Hair follicular keratinocyte (primary cell): ENCODE data around the gene TBC1D21. TPM values are rescaled to one million over a fixed set of nuclear protein-coding genes. Genes with fewer than 3 reads are reported as not detected.

Source experiments
- total RNA-seq: library from RNA; depleted of rRNA; stranded (reverse); fragments of >200 nt; gene quantifications from 2 replicates; pipeline ENCODE4 v1.2.3, GENCODE V29; 2015

TBC1D21 gene
- total RNA-seq, result not detected in 2 replicates

DNA sequence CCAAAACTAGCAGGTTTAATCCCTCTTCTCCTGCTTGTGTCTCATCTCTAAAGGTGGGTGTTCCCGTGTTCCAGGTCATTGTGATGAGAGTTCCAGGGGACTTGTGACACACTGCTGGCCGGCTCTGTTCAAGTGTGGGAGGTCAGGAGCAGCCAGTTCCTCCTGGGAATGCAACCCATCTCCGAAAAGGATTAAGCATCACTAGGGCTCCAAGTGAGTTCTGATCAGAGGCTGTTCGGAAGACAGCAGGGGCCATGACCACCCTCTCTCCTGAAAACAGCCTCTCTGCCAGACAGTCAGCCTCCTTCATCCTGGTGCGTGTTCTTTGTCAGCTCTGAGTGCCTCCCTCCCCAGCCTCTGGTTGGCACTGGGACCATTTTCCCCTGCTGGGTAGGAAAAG lies at the start of gene TBC1D21:
TSS of gene TBC1D21 (plus strand) at position 109 of the 400 bp plus-strand sequence. CDS start at position 255, 146 bp downstream.

GRCh38 chr15:73926219-73927002 lies 53.0 kb downstream of the TBC1D21 start, which contains the start of gene LOXL1:
Gene LOXL1, plus strand, starts transcription at chr15:73926462. Its CDS starts 322 bp downstream, at chr15:73926784.

Other genes with a start within 250 kb of the TBC1D21 start
- 94.8 and 121 TPM in 2 replicates for gene NPTN, start 240.2 kb upstream of the TBC1D21 start, total RNA-seq
- gene CD276, start 189.2 kb upstream of the TBC1D21 start, total RNA-seq, result 157 and 194 TPM in 2 replicates
- gene INSYN1, start 120.2 kb upstream of the TBC1D21 start, total RNA-seq, result 0.08 and 0.42 TPM in 2 replicates
- gene LOXL1, start 52.9 kb downstream of the TBC1D21 start, total RNA-seq, result 12.8 and 16.4 TPM in 2 replicates
- gene STOML1, start 118.7 kb downstream of the TBC1D21 start, total RNA-seq, result 13.7 and 18.8 TPM in 2 replicates
- gene PML, start 121.2 kb downstream of the TBC1D21 start, total RNA-seq, result 59.3 and 60.1 TPM in 2 replicates
- gene GOLGA6A, start 209.0 kb downstream of the TBC1D21 start, total RNA-seq, result not detected in 2 replicates